Ascending aorta (tissue), 2 donors: Measurements from ENCODE around the gene MATN4. TPM values are rescaled to one million over a fixed set of nuclear protein-coding genes. Genes with fewer than 3 reads are reported as not detected.

Experiments
- DNase-seq, 2 donors: peaks; one replicate each; pipeline ENCODE4 v3.0.0-alpha.2; 2019; ENCODE audit warnings: low spot score in 2 of 2
- H3K27ac ChIP-seq, 2 donors: fragments of 200-600 bp; sonication (generic); one replicate each; pipeline ENCODE4 v1.5.1; 2016 to 2017; ENCODE audit warnings: mild to moderate bottlenecking in 1 of 2
- H3K27me3 ChIP-seq: fragments of 200-600 bp; sonication (generic); one replicate; pipeline ENCODE4 v1.5.1; 2017
- H3K36me3 ChIP-seq, 2 donors: fragments of 200-600 bp; sonication (generic); one replicate each; pipeline ENCODE4 v1.5.1; 2016
- H3K4me1 ChIP-seq, 2 donors: fragments of 200-600 bp; sonication (generic); one replicate each; pipeline ENCODE4 v1.5.1; 2016 to 2017; ENCODE audit warnings: mild to moderate bottlenecking in 1 of 2
- H3K4me3 ChIP-seq, 2 donors: fragments of 200-600 bp; sonication (generic); one replicate each; pipeline ENCODE4 v1.5.1; 2016 to 2017; ENCODE audit warnings: mild to moderate bottlenecking in 1 of 2
- H3K9me3 ChIP-seq, 2 donors: fragments of 200-600 bp; sonication (generic); one replicate each; pipeline ENCODE4 v1.5.1; 2016
- CTCF ChIP-seq, 3 experiments: fragments of 200-600 bp in 2 of 3; fragments of 450-650 bp in 1 of 3; sonication (generic) in 2 of 3; IDR thresholded peaks; one replicate each; pipeline ENCODE4 v1.5.1; 2016 to 2019; ENCODE audit warnings: antibody characterized with exemption in 3 of 3, mild to moderate bottlenecking in 1 of 3, moderate library complexity in 1 of 3
- intact Hi-C: fragments of 100-400 bp; cut with DNase I; formaldehyde crosslinking; loops from one replicate; pipeline ENCODE4 v1.15.1; 2023
- total RNA-seq: library from RNA; depleted of rRNA; stranded (reverse); fragments of >200 nt; gene quantifications from one replicate; pipeline ENCODE4 v1.1.0, GENCODE V29; 2016

Gene MATN4
- total RNA-seq, 1 donor from 2014 or later, result 0.21 TPM

GRCh38 chr20:45309075-45309474, 976 bp upstream of the MATN4 start:
- intact Hi-C loops, result no loop called here
- no peak for DNase-seq
- no peak for TF ChIP-seq CTCF (IDR thresholded peaks at IDR 0.05)
- Histone ChIP-seq H3K4me3 (no peak overlapping the region), H3K27me3 (peaks cover 6% of the 10 kb centered on the region), H3K9me3 (no peaks in the 10 kb centered on the region), H3K36me3 (no peaks in the 10 kb centered on the region), H3K4me1 (peaks cover 0 to 5% of the 10 kb centered on the region in 2 donors), H3K27ac (no peak overlapping the region)

- Histone ChIP-seq H3K4me3 (no peak overlapping the region), H3K36me3 (no peaks in the 10 kb centered on the region), H3K27me3 (peaks cover 6% of the 10 kb centered on the region), H3K9me3 (no peaks in the 10 kb centered on the region), H3K4me1 (peaks cover 0 to 5% of the 10 kb centered on the region in 2 donors), H3K27ac (no peak overlapping the region)
- DNase-seq, result no peak
- no peak for TF ChIP-seq CTCF (IDR thresholded peaks at IDR 0.05)
- intact Hi-C loops, result no loop called here
Measured at GRCh38 chr20:45307076-45307640, 941 bp downstream of the MATN4 start.

GRCh38 chr20:45306431-45306982, 1.6 kb downstream of the MATN4 start, which contains the start of gene RBPJL:
Gene RBPJL (plus strand): TSS chr20:45306840. CDS start chr20:45306923, 83 bp downstream.
- no peak for DNase-seq
- Histone ChIP-seq H3K9me3 (no peaks in the 10 kb centered on the region), H3K36me3 (no peaks in the 10 kb centered on the region), H3K27me3 (peaks cover 6% of the 10 kb centered on the region), H3K4me3 (no peak within 1 kb of the TSS), H3K4me1 (peaks cover 0 to 5% of the 10 kb centered on the region in 2 donors), H3K27ac (no peak within 1 kb of the TSS)
- intact Hi-C loops, result no loop called here
- TF ChIP-seq CTCF (IDR thresholded peaks at IDR 0.05), result peak; percentile 21 to 81 (median 68)

- intact Hi-C loops, result no loop called here
- Histone ChIP-seq H3K27ac (no peak overlapping the region), H3K27me3 (peaks cover 6% of the 10 kb centered on the region), H3K9me3 (no peaks in the 10 kb centered on the region), H3K36me3 (no peaks in the 10 kb centered on the region), H3K4me3 (no peak overlapping the region), H3K4me1 (peaks cover 0 to 5% of the 10 kb centered on the region in 2 donors)
- DNase-seq, result no peak
- TF ChIP-seq CTCF (IDR thresholded peaks at IDR 0.05), result no peak
Measured at GRCh38 chr20:45305262-45305661, 2.8 kb downstream of the MATN4 start.

GRCh38 chr20:45304464-45304999, 3.6 kb downstream of the MATN4 start:
- Histone ChIP-seq H3K4me3 (no peak overlapping the region), H3K27ac (no peak overlapping the region), H3K4me1 (peaks cover 0 to 5% of the 10 kb centered on the region in 2 donors), H3K36me3 (no peaks in the 10 kb centered on the region), H3K9me3 (no peaks in the 10 kb centered on the region), H3K27me3 (peaks cover 6% of the 10 kb centered on the region)
- no peak for DNase-seq
- intact Hi-C loops, result no loop called here
- TF ChIP-seq CTCF (IDR thresholded peaks at IDR 0.05), result no peak
